NCI-H2081 (cell line): ENCODE data around the gene ATXN1.
"Not testable (repeated sequence)": the region's sequence is repeated elsewhere in the genome, so short reads cannot be mapped to it uniquely, and the experiment has no call there.

Experiments used
- DNase-seq, 2 experiments: peaks; one replicate each; lab custom pipeline; 2025; lab: John Stamatoyannopoulos, UW

The ATXN1 gene

GRCh38 chr6:16412982-16413381, 348.3 kb downstream of the ATXN1 start:
- no peak for DNase-seq

GRCh38 chr6:16412171-16412570, 349.1 kb downstream of the ATXN1 start:
- DNase-seq: no peak

GRCh38 chr6:16409531-16410441, 351.5 kb downstream of the ATXN1 start:
- no peak for DNase-seq

- no peak for DNase-seq
Observed at GRCh38 chr6:16408766-16409165, 352.5 kb downstream of the ATXN1 start.

GRCh38 chr6:16406966-16407365, 354.3 kb downstream of the ATXN1 start:
- DNase-seq: no peak

GRCh38 chr6:16406538-16406937, 354.7 kb downstream of the ATXN1 start:
- not testable (repeated sequence) for DNase-seq

GRCh38 chr6:16405375-16405774, 355.9 kb downstream of the ATXN1 start:
- DNase-seq: no peak

GRCh38 chr6:16404456-16404855, 356.8 kb downstream of the ATXN1 start:
- no peak for DNase-seq

- no peak for DNase-seq
Observed at GRCh38 chr6:16403831-16404230, 357.4 kb downstream of the ATXN1 start.

- no peak for DNase-seq
Observed at GRCh38 chr6:16402581-16402900, 358.7 kb downstream of the ATXN1 start.

GRCh38 chr6:16400248-16400760, 361.0 kb downstream of the ATXN1 start:
- DNase-seq: no peak

GRCh38 chr6:16399695-16400094, 361.6 kb downstream of the ATXN1 start:
- no peak for DNase-seq

GRCh38 chr6:16399158-16399557, 362.1 kb downstream of the ATXN1 start:
- no peak for DNase-seq

GRCh38 chr6:16398587-16398986, 362.7 kb downstream of the ATXN1 start:
- DNase-seq: no peak

GRCh38 chr6:16397623-16398022, 363.6 kb downstream of the ATXN1 start:
- no peak for DNase-seq

GRCh38 chr6:16396497-16397319, 364.6 kb downstream of the ATXN1 start:
- DNase-seq: no peak

GRCh38 chr6:16394632-16395031, 366.6 kb downstream of the ATXN1 start:
- no peak for DNase-seq

- no peak for DNase-seq
Observed at GRCh38 chr6:16393326-16393725, 367.9 kb downstream of the ATXN1 start.

GRCh38 chr6:16392010-16392409, 369.2 kb downstream of the ATXN1 start:
- no peak for DNase-seq

GRCh38 chr6:16391451-16391912, 369.8 kb downstream of the ATXN1 start:
- DNase-seq: no peak

GRCh38 chr6:16390909-16391450, 370.3 kb downstream of the ATXN1 start:
- DNase-seq: not testable (repeated sequence)

GRCh38 chr6:16389642-16390041, 371.6 kb downstream of the ATXN1 start:
- DNase-seq: no peak
